SU-DHL-6 (cell line): Measurements from ENCODE around the gene MSX1.

Source experiments
- H2AFZ ChIP-seq: fragments of 200-600 bp; sonication (generic); 2 replicates; pipeline ENCODE4 v1.6.1; 2014; ENCODE audit warnings: low read depth, mild to moderate bottlenecking, moderate library complexity, mixed read lengths, antibody characterized with exemption, low read length; ENCODE audit not compliant: severe bottlenecking
- H3F3A ChIP-seq: fragments of 200-600 bp; shearing (Covaris generic); 2 replicates; pipeline ENCODE4 v1.6.0; 2016; ENCODE audit warnings: antibody characterized with exemption, mild to moderate bottlenecking; ENCODE audit not compliant: insufficient read depth
- H3K27ac ChIP-seq: fragments of 200-600 bp; sonication (generic); 2 replicates; pipeline ENCODE4 v1.5.1; 2016; ENCODE audit warnings: low read depth, mild to moderate bottlenecking, low read length, moderate library complexity, mixed read lengths
- H3K27me3 ChIP-seq: fragments of 200-600 bp; sonication (generic), shearing (Covaris generic); 2 replicates; pipeline ENCODE4 v1.6.0; 2014; ENCODE audit warnings: mild to moderate bottlenecking, low read length
- H3K36me3 ChIP-seq: fragments of 200-600 bp; sonication (generic); 2 replicates; pipeline ENCODE4 v1.6.1; 2014; ENCODE audit warnings: mild to moderate bottlenecking, low read length, mixed read lengths
- H3K4me2 ChIP-seq: fragments of 300-600, 200-600 bp; shearing (Covaris generic), sonication (generic); 2 replicates; pipeline ENCODE4 v1.6.0; 2014; ENCODE audit warnings: low read length, low read depth, mild to moderate bottlenecking; ENCODE audit not compliant: poor library complexity, severe bottlenecking
- H3K4me3 ChIP-seq: fragments of 200-600 bp; sonication (generic); 2 replicates; pipeline ENCODE4 v1.5.1; 2014; ENCODE audit warnings: antibody characterized with exemption, low read length, mild to moderate bottlenecking, mixed read lengths; ENCODE audit not compliant: insufficient read depth, poor library complexity, severe bottlenecking
- H3K79me2 ChIP-seq: fragments of 200-600 bp; sonication (generic); 2 replicates; pipeline ENCODE4 v1.6.1; 2014; ENCODE audit warnings: mild to moderate bottlenecking, low read length, moderate library complexity; ENCODE audit not compliant: insufficient read depth
- H3K9ac ChIP-seq: fragments of 200-600 bp; sonication (generic); 2 replicates; pipeline ENCODE4 v1.7.0; 2014; ENCODE audit warnings: mild to moderate bottlenecking, low read length
- H3K9me2 ChIP-seq: fragments of 200-600 bp; sonication (generic); replicated peaks from 2 replicates; pipeline ENCODE4 v1.6.1; 2014; ENCODE audit warnings: low read length; ENCODE audit not compliant: insufficient read depth
- H3K9me3 ChIP-seq: fragments of 200-600 bp; sonication (generic); 2 replicates; pipeline ENCODE4 v1.6.1; 2014; ENCODE audit warnings: low read length, mixed read lengths; ENCODE audit not compliant: insufficient read depth
- H4K20me1 ChIP-seq: fragments of 200-600 bp; sonication (generic); 2 replicates; pipeline ENCODE4 v1.6.1; 2014; ENCODE audit warnings: low read depth, mild to moderate bottlenecking, antibody characterized with exemption, low read length, moderate library complexity, mixed read lengths
- EZH2phosphoT487 ChIP-seq: fragments of 200-600 bp; sonication (generic), shearing (Covaris generic); conservative IDR thresholded peaks from 2 replicates; pipeline ENCODE4 v1.6.1; 2018; ENCODE audit warnings: mild to moderate bottlenecking, antibody characterized with exemption, low read length, moderate library complexity, mixed read lengths
- TF ChIP-seq, protein P1 (sequence below): fragments of 200-600 bp; sonication (generic); IDR thresholded peaks from one replicate; pipeline ENCODE4 v1.5.1; 2017; ENCODE audit warnings: antibody characterized with exemption, mild to moderate bottlenecking, low read length, moderate library complexity; ENCODE audit not compliant: insufficient read depth, poor library complexity, severe bottlenecking

MSX1 gene

DNA sequence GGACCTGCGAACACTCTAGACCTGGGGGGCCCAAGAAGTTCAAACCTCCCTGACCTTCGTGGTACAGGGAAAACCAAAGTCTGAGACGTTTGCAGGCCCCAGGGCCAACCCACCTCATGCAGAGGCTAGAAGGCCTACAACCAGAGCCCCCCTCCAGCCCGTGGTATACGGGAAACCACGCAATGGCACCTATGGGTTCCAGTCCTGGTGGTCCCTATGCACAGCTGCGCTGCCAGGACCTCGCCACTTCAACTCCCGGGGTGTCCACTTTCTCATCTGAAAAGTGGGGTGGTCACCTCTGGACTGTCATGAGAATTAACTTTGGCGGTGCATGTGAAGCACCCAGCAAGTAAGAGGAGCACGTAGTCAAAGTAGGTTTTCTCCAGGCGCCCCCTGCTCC, 8.4 kb upstream of the MSX1 start:
- no peaks in the 10 kb centered on the region for H3K36me3 ChIP-seq
- no peaks in the 10 kb centered on the region for H4K20me1 ChIP-seq
- no peaks in the 10 kb centered on the region for H3K9me3 ChIP-seq
- no peaks in the 10 kb centered on the region for H3F3A ChIP-seq
- no peaks in the 10 kb centered on the region for H3K79me2 ChIP-seq
- no peaks in the 10 kb centered on the region for H3K27me3 ChIP-seq
- H3K9me2 ChIP-seq = no peaks in the 10 kb centered on the region
- H3K4me2 ChIP-seq = no peak overlapping the region
- H3K9ac ChIP-seq = no peak overlapping the region
- H2AFZ ChIP-seq = no peak overlapping the region
- no peak overlapping the region for H3K4me3 ChIP-seq
- TF ChIP-seq, protein P1, sequence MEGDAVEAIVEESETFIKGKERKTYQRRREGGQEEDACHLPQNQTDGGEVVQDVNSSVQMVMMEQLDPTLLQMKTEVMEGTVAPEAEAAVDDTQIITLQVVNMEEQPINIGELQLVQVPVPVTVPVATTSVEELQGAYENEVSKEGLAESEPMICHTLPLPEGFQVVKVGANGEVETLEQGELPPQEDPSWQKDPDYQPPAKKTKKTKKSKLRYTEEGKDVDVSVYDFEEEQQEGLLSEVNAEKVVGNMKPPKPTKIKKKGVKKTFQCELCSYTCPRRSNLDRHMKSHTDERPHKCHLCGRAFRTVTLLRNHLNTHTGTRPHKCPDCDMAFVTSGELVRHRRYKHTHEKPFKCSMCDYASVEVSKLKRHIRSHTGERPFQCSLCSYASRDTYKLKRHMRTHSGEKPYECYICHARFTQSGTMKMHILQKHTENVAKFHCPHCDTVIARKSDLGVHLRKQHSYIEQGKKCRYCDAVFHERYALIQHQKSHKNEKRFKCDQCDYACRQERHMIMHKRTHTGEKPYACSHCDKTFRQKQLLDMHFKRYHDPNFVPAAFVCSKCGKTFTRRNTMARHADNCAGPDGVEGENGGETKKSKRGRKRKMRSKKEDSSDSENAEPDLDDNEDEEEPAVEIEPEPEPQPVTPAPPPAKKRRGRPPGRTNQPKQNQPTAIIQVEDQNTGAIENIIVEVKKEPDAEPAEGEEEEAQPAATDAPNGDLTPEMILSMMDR = no peak
- TF ChIP-seq EZH2phosphoT487 = no peak
- H3K27ac ChIP-seq = no peak overlapping the region

DNA sequence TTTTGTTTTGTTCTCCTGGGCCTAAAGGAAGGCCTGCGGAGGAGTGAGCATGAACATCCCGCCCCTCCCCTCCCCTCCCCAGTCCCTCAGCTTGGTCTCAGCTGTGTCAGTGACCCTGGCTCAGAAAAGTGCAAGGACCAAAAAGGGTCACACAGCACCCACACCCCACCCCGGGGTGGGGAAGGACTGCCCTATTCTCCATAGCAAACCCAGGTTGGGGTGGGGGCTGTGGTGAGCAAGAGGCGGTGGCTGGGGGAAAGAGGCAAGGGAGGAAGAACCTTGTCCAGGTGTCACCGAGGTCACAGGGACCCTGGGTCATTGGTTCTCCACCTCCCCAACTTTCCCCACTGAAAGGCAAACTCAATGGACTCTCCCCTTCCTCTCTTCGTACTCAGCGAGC, 7.6 kb upstream of the MSX1 start:
- H3F3A ChIP-seq = no peaks in the 10 kb centered on the region
- H3K9ac ChIP-seq = no peak overlapping the region
- no peak overlapping the region for H3K4me3 ChIP-seq
- no peaks in the 10 kb centered on the region for H3K9me3 ChIP-seq
- no peak for TF ChIP-seq EZH2phosphoT487
- TF ChIP-seq, protein P1 = no peak
- H3K36me3 ChIP-seq = no peaks in the 10 kb centered on the region
- H2AFZ ChIP-seq = no peak overlapping the region
- H3K27me3 ChIP-seq = no peaks in the 10 kb centered on the region
- no peak overlapping the region for H3K27ac ChIP-seq
- no peak overlapping the region for H3K4me2 ChIP-seq
- no peaks in the 10 kb centered on the region for H4K20me1 ChIP-seq
- H3K9me2 ChIP-seq = no peaks in the 10 kb centered on the region
- H3K79me2 ChIP-seq = no peaks in the 10 kb centered on the region

DNA sequence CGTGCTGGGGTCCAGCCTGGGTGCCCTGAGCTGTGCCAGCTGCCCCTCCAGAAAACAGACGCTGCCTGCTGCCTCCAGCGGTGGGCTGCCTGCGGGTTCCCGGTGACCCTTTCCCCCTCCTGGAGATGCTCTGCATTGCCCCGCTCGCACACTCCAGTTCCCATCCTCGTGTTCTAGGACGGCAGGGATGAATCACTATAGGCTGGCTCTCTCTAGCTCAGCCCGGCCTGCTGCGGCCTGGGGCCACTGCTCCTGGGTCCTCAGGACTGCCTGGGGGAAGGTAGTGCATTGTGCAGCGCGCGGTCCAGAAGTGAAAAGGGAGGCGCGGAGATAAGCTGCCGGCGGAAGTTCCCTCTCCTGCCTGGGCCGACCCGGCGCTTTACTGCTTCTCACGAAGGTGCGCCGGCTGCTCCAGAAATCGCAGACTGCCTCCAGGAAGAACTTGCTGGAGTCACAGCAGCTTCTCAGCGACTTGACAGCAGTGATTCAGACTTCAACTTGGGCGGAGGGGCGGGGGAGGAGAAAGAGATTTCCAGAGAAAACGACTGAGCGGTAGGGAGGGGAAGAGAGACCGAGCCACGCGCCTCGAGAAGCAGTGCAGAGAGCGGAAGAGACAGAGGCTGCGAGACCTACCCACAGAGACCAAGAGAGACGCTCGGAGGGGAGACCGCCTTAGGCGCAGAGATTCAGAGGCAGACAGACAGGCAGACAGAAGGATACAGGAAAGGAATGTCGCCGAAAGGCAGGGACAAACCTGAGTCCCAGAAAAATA, 6.7 kb upstream of the MSX1 start:
- H4K20me1 ChIP-seq = no peaks in the 10 kb centered on the region
- H3F3A ChIP-seq = no peaks in the 10 kb centered on the region
- no peaks in the 10 kb centered on the region for H3K9me2 ChIP-seq
- no peak overlapping the region for H3K9ac ChIP-seq
- H3K79me2 ChIP-seq = no peaks in the 10 kb centered on the region
- no peaks in the 10 kb centered on the region for H3K27me3 ChIP-seq
- H3K9me3 ChIP-seq = no peaks in the 10 kb centered on the region
- no peak overlapping the region for H3K4me3 ChIP-seq
- TF ChIP-seq, protein P1 = no peak
- TF ChIP-seq EZH2phosphoT487 = no peak
- no peak overlapping the region for H2AFZ ChIP-seq
- H3K27ac ChIP-seq = no peak overlapping the region
- no peaks in the 10 kb centered on the region for H3K36me3 ChIP-seq
- no peak overlapping the region for H3K4me2 ChIP-seq
